A549 (cell line): ENCODE results near the gene FAM221A. TPM values are rescaled to one million over a fixed set of nuclear protein-coding genes. Genes with fewer than 3 reads are reported as not detected.

Experiments
- ATAC-seq, 2 experiments: fragments of 200-7000 bp in 1 of 2; fragments of >200 bp in 1 of 2; cut with Nextera tagmentation in 1 of 2; cut with Tn5 transposase in 1 of 2; 3 replicates each; pipeline versions ENCODE4 v1.8.0 to v1.9.1; 2018 to 2020; ENCODE audit warnings: mild to moderate bottlenecking in 1 of 2, moderate library complexity in 1 of 2
- CTCF ChIA-PET: fragments of 300-600 bp; sonication (Branson Sonifier 250); formaldehyde crosslinking; extraction: SDS; loops from one replicate; lab custom pipeline; 2021; ENCODE audit warnings: antibody characterized with exemption, inconsistent platforms; lab: Yijun Ruan, JAX
- POLR2A ChIA-PET: fragments of 350-600 bp; formaldehyde crosslinking; extraction: SDS; loops from one replicate; lab custom pipeline; 2021; ENCODE audit warnings: antibody characterized with exemption, inconsistent platforms; lab: Yijun Ruan, JAX
- DNase-seq, 2 experiments: peaks; one replicate each; pipeline versions ENCODE4 v3.0.0 to v3.0.0-alpha.2; 2011 to 2016; ENCODE audit warnings: low read depth in 1 of 2, low spot score in 1 of 2
- FAIRE-seq: peaks from 2 replicates; lab custom pipeline; 2011; peaks lifted over from hg19 to GRCh38; lab: Jason Lieb, UNC
- H3K27ac ChIP-seq, 2 experiments: fragments of >200 bp; sonication (Bioruptor Twin); formaldehyde crosslinking; 3 replicates each; pipeline ENCODE4 v1.5.1; 2016 to 2017
- H3K4me1 ChIP-seq: fragments of >200 bp; sonication (Bioruptor Twin); formaldehyde crosslinking; 3 replicates; pipeline ENCODE4 v1.6.1; 2016
- H3K4me2 ChIP-seq: fragments of >200 bp; sonication (Bioruptor Twin); formaldehyde crosslinking; 3 replicates; pipeline ENCODE4 v1.6.1; 2016
- H3K4me3 ChIP-seq: fragments of >200 bp; sonication (Bioruptor Twin); formaldehyde crosslinking; 3 replicates; pipeline ENCODE4 v1.5.1; 2016
- H3K9me3 ChIP-seq: fragments of >200 bp; sonication (Bioruptor Twin); formaldehyde crosslinking; 3 replicates; pipeline ENCODE4 v1.6.1; 2016
- BCL3 ChIP-seq: fragments of >200 bp; sonication (Bioruptor Twin); formaldehyde crosslinking; IDR thresholded peaks from 3 replicates; pipeline ENCODE4 v1.6.1; 2016
- CBX2 ChIP-seq: fragments of 200-600 bp; sonication (generic); IDR thresholded peaks from 2 replicates; pipeline ENCODE4 v1.6.1; 2016; ENCODE audit warnings: low read depth, mild to moderate bottlenecking, borderline replicate concordance
- CTCF ChIP-seq: fragments of >200 bp; sonication (Bioruptor Twin); formaldehyde crosslinking; IDR thresholded peaks from 3 replicates; pipeline ENCODE4 v1.5.1; 2016
- E2F6 ChIP-seq: IDR thresholded peaks from 2 replicates; pipeline ENCODE4 v1.6.1; 2012; ENCODE audit warnings: low read depth, borderline replicate concordance
- EHF ChIP-seq: fragments of 250-450 bp; sonication (Bioruptor Pico); IDR thresholded peaks from 2 replicates; pipeline ENCODE4 v1.5.0; 2020; ENCODE audit warnings: mild to moderate bottlenecking
- EHMT2 ChIP-seq: fragments of 200-600 bp; sonication (generic); IDR thresholded peaks from 2 replicates; pipeline ENCODE4 v1.6.1; 2016; ENCODE audit warnings: antibody characterized with exemption, low read depth, mild to moderate bottlenecking, moderate library complexity
- ELK1 ChIP-seq: fragments of 150-350 bp; IDR thresholded peaks from 2 replicates; pipeline ENCODE4 v1.6.1; 2014; ENCODE audit warnings: low read depth, mild to moderate bottlenecking, low read length
- FOSB ChIP-seq: fragments of 250-450 bp; sonication (Bioruptor Pico); IDR thresholded peaks from 2 replicates; pipeline ENCODE4 v1.5.0; 2020; ENCODE audit warnings: mild to moderate bottlenecking, moderate library complexity
- HEYL ChIP-seq: fragments of 250-450 bp; sonication (Bioruptor Pico); IDR thresholded peaks from 2 replicates; pipeline ENCODE4 v1.8.0; 2021; ENCODE audit warnings: mild to moderate bottlenecking, moderate library complexity
- HMGXB4 ChIP-seq: fragments of 250-450 bp; sonication (Bioruptor Pico); IDR thresholded peaks from 2 replicates; pipeline ENCODE4 v1.5.0; 2021; ENCODE audit warnings: mild to moderate bottlenecking, moderate library complexity, borderline replicate concordance
- HOXB5 ChIP-seq: fragments of 250-450 bp; sonication (Bioruptor Pico); IDR thresholded peaks from 2 replicates; pipeline ENCODE4 v1.5.0; 2020; ENCODE audit warnings: mild to moderate bottlenecking, moderate library complexity
- JUN ChIP-seq, 2 experiments: fragments of >200 bp; sonication (Bioruptor Twin); formaldehyde crosslinking; IDR thresholded peaks; 2 replicates in 1 of 2; 3 replicates in 1 of 2; pipeline ENCODE4 v1.6.1; 2016 to 2017
- JUNB ChIP-seq: fragments of >200 bp; sonication (Bioruptor Twin); formaldehyde crosslinking; IDR thresholded peaks from 2 replicates; pipeline ENCODE4 v1.6.1; 2016
- NFE2L2 ChIP-seq: fragments of 150-350 bp; conservative IDR thresholded peaks from 2 replicates; pipeline ENCODE4 v1.6.1; 2014; ENCODE audit warnings: low read length
- NPAS2 ChIP-seq: fragments of 250-450 bp; sonication (Bioruptor Pico); IDR thresholded peaks from 2 replicates; pipeline ENCODE4 v1.8.0; 2022; ENCODE audit warnings: mild to moderate bottlenecking, moderate library complexity, borderline replicate concordance
- POLR2A ChIP-seq: IDR thresholded peaks from 2 replicates; pipeline ENCODE4 v1.6.1; 2012; ENCODE audit warnings: mild to moderate bottlenecking, low read length
- POLR2AphosphoS2 ChIP-seq: conservative IDR thresholded peaks from 2 replicates; pipeline ENCODE4 v1.6.1; 2012; ENCODE audit warnings: low read length, improper control_type of control experiment, inconsistent platforms
- SREBF2 ChIP-seq: fragments of 450-650 bp; IDR thresholded peaks from 2 replicates; pipeline ENCODE4 v1.6.1; 2014; ENCODE audit warnings: mild to moderate bottlenecking, moderate library complexity
- TP53 ChIP-seq: fragments of 250-450 bp; sonication (Bioruptor Pico); IDR thresholded peaks from 2 replicates; pipeline ENCODE4 v1.5.0; 2021; ENCODE audit warnings: mild to moderate bottlenecking, moderate library complexity
- USF2 ChIP-seq: fragments of 450-650 bp; IDR thresholded peaks from 2 replicates; pipeline ENCODE4 v1.6.1; 2014; ENCODE audit warnings: antibody characterized with exemption
- whole genome bisulfite sequencing: methylation state at CpG from one replicate; pipeline ENCODE4 v1.1.6; 2017; ENCODE audit errors: missing lambda C conversion rate; 5-methylcytosine and 5-hydroxymethylcytosine counted together
- polyA plus RNA-seq, 4 experiments: library from polyadenylated mRNA; depleted of rRNA in 3 of 4; stranded (reverse); fragments of >200 nt; fragmentation: RNase III in 1 of 4; extraction: RNeasy Plus Mini Kit Qiagen cat#74134 plus additional on column Dnase treatment in 1 of 4; gene quantifications; 2 replicates in 3 of 4; 3 replicates in 1 of 4; pipeline ENCODE4 v1.2.3, GENCODE V29; 2011 to 2017

Gene FAM221A
- polyA plus RNA-seq, 2 of the 4 experiments (the other 2 are of a cell fraction), result 0.94 to 1.8 TPM

- peaks cover 28% of the 10 kb centered on the region for H3K9me3 ChIP-seq
- ATAC-seq, result no peak
- POLR2A ChIA-PET, result no interaction called here
- H3K4me3 ChIP-seq, result no peak overlapping the region
- no peak overlapping the region for H3K4me2 ChIP-seq
- no peak for TF ChIP-seq POLR2A
- WGBS, result 72% methylated on average over 15 of the region's 22 CpGs
- no peak for FAIRE-seq
- CTCF ChIA-PET, result no interaction called here
- no peak overlapping the region for H3K27ac ChIP-seq
- H3K4me1 ChIP-seq, result no peaks in the 10 kb centered on the region
- no peak for DNase-seq
These were observed 24.6 kb upstream of the FAM221A start for GRCh38 chr7:23655433-23655832.

- ChIA-PET CTCF (interaction anchor here (1.1 kb wide), 1 partner anchor 21 kb away, joined by 4 read pairs; the partner anchor contains the start of gene FAM221A), POLR2A (no interaction called here)
- Histone ChIP-seq H3K4me2 (no peak overlapping the region), H3K9me3 (peaks cover 18% of the 10 kb centered on the region), H3K4me1 (no peaks in the 10 kb centered on the region), H3K4me3 (no peak overlapping the region), H3K27ac (no peak overlapping the region)
- TF ChIP-seq HEYL (CRISPR knock-in tag), result no peak
- TF ChIP-seq JUN (IDR thresholded peaks at IDR 0.05), result no peak
- no peak for TF ChIP-seq JUNB
- no peak for TF ChIP-seq E2F6
- no peak for TF ChIP-seq POLR2AphosphoS2
- no peak for TF ChIP-seq FOSB
- no peak for TF ChIP-seq USF2
- no peak for TF ChIP-seq EHMT2
- TF ChIP-seq HOXB5, result no peak
- TF ChIP-seq SREBF2, result no peak
- no peak for TF ChIP-seq HMGXB4
- no peak for TF ChIP-seq NPAS2 (CRISPR knock-in tag)
- no peak for TF ChIP-seq EHF (CRISPR knock-in tag)
- TF ChIP-seq CTCF, result no peak
- TF ChIP-seq TP53, result no peak
- no peak for TF ChIP-seq CBX2
- no peak for TF ChIP-seq BCL3
- no peak for TF ChIP-seq ELK1
- no peak for TF ChIP-seq NFE2L2
- no peak for FAIRE-seq
- ATAC-seq, result no peak
- no peak for DNase-seq
- WGBS, result 66% methylated on average over 7 of the region's 7 CpGs
These were observed 21.1 kb upstream of the FAM221A start for GRCh38 chr7:23658831-23659427.
